K562 (cell line): ENCODE results near the gene HOXA5. TPM values are rescaled to one million over a fixed set of nuclear protein-coding genes. Genes with fewer than 3 reads are reported as not detected.

Experiments
- ATAC-seq: fragments of 200-7000 bp; cut with Tn5 transposase; 3 replicates; pipeline ENCODE4 v1.9.1; 2020; ENCODE audit warnings: moderate library complexity
- BruUV-seq: library from RNA; stranded (reverse); fragments of 400-500 nt; replicated peaks from 2 replicates; lab custom pipeline; 2021; lab: Mats Ljungman, UMichigan
- CTCF ChIA-PET: fragments of 300-600 bp; formaldehyde crosslinking; extraction: SDS; loops from one replicate; lab custom pipeline; 2021; ENCODE audit warnings: low intra/inter-chr PET ratio; lab: Yijun Ruan, JAX
- POLR2A ChIA-PET: fragments of 300-600, 350-650 bp; sonication (Branson Sonifier 250); formaldehyde crosslinking; extraction: SDS; loops from one replicate; lab custom pipeline; 2021; ENCODE audit warnings: antibody characterized with exemption, inconsistent platforms; lab: Yijun Ruan, JAX
- DNase-seq, 4 experiments: peaks; one replicate each; pipeline versions ENCODE4 v3.0.0 to v3.0.0-alpha.2; 2011 to 2018; ENCODE audit warnings: low spot score in 3 of 4, mixed read lengths in 3 of 4; ENCODE audit errors: extremely low read depth in 1 of 4
- FAIRE-seq: peaks from 2 replicates; lab custom pipeline; 2011; peaks lifted over from hg19 to GRCh38; lab: Jason Lieb, UNC
- H2AFZ ChIP-seq: 2 replicates; pipeline ENCODE4 v1.6.0; 2011; ENCODE audit warnings: low read depth, low read length, control low read depth, inconsistent platforms
- H3K27ac ChIP-seq: fragments of 200-600 bp; 3 replicates; pipeline ENCODE4 v1.8.0; 2011; ENCODE audit warnings: low read depth, mild to moderate bottlenecking, control low read depth, inconsistent platforms, low read length, moderate library complexity, mixed read lengths; ENCODE audit errors: extremely low read depth
- H3K27me3 ChIP-seq, 2 experiments: fragments of 300-600 bp in 1 of 2; 2 replicates in 1 of 2; 3 replicates in 1 of 2; pipeline versions ENCODE4 v1.6.0 to v1.8.0; 2011; ENCODE audit warnings: inconsistent platforms in 2 of 2, low read length in 2 of 2, mild to moderate bottlenecking in 1 of 2, mixed read lengths in 1 of 2, moderate library complexity in 1 of 2; ENCODE audit not compliant: control insufficient read depth in 2 of 2, insufficient read depth in 2 of 2
- H3K36me3 ChIP-seq: fragments of 300-600 bp; 3 replicates; pipeline ENCODE4 v1.8.0; 2011; ENCODE audit warnings: mild to moderate bottlenecking, low read length, inconsistent platforms; ENCODE audit not compliant: control insufficient read depth, insufficient read depth
- H3K4me1 ChIP-seq, 2 experiments: fragments of 200-600 bp in 1 of 2; replicated peaks in 1 of 2; 2 replicates in 1 of 2; 3 replicates in 1 of 2; pipeline versions ENCODE4 v1.5.1 to v1.8.0; 2011; ENCODE audit warnings: inconsistent platforms in 2 of 2, low read length in 2 of 2, mild to moderate bottlenecking in 1 of 2, mixed read lengths in 1 of 2, moderate library complexity in 1 of 2; ENCODE audit not compliant: control insufficient read depth in 2 of 2, insufficient read depth in 2 of 2
- H3K4me2 ChIP-seq: 2 replicates; pipeline ENCODE4 v1.6.1; 2011; ENCODE audit warnings: low read length, control low read depth, inconsistent platforms, mixed read lengths; ENCODE audit not compliant: insufficient read depth
- H3K4me3 ChIP-seq: fragments of 200-600 bp; sonication (generic), shearing (Covaris generic); 2 replicates; pipeline ENCODE4 v1.5.1; 2016; ENCODE audit warnings: control low read depth, inconsistent platforms
- H3K79me2 ChIP-seq: fragments of 200-600 bp; 3 replicates; pipeline ENCODE4 v1.8.0; 2011; ENCODE audit warnings: low read length, inconsistent platforms; ENCODE audit not compliant: control insufficient read depth, insufficient read depth
- H3K9ac ChIP-seq, 2 experiments: 2 replicates each; pipeline versions ENCODE4 v1.6.0 to v1.6.1; 2011; ENCODE audit warnings: low read depth in 2 of 2, low read length in 2 of 2, control low read depth in 1 of 2, inconsistent platforms in 1 of 2, mild to moderate bottlenecking in 1 of 2, mixed read lengths in 1 of 2; ENCODE audit not compliant: insufficient read depth in 1 of 2
- H3K9me1 ChIP-seq: one replicate; pipeline ENCODE4 v1.6.0; 2011; ENCODE audit warnings: inconsistent platforms, mild to moderate bottlenecking, low read length, moderate library complexity; ENCODE audit not compliant: control insufficient read depth, insufficient read depth
- H3K9me3 ChIP-seq: replicated peaks from 2 replicates; pipeline ENCODE4 v1.5.1; 2011; ENCODE audit warnings: low read depth, low read length, inconsistent platforms; ENCODE audit not compliant: control insufficient read depth, insufficient read depth
- H4K20me1 ChIP-seq: replicated peaks from 2 replicates; pipeline ENCODE4 v1.6.1; 2011; ENCODE audit warnings: low read length, inconsistent platforms, mixed read lengths; ENCODE audit not compliant: control insufficient read depth, insufficient read depth
- MEF2D ChIP-seq: conservative IDR thresholded peaks from 2 replicates; pipeline ENCODE4 v1.6.1; 2016; ENCODE audit warnings: low read depth, missing genetic modification characterization, missing compliant biosample characterization
- POLR2H ChIP-seq: IDR thresholded peaks from 2 replicates; pipeline ENCODE4 v1.6.1; 2016; ENCODE audit warnings: missing genetic modification characterization, low read depth, mild to moderate bottlenecking, control low read depth, missing compliant biosample characterization, moderate library complexity
- RAD51 ChIP-seq: fragments of 450-650 bp; IDR thresholded peaks from 2 replicates; pipeline ENCODE4 v1.7.1; 2016; ENCODE audit warnings: low read depth, mild to moderate bottlenecking, borderline replicate concordance
- ZNF143 ChIP-seq: sonication (generic); formaldehyde crosslinking; IDR thresholded peaks from 2 replicates; pipeline ENCODE4 v1.9.0; 2022; ENCODE audit warnings: mild to moderate bottlenecking, missing genetic modification reagents
- ZNF318 ChIP-seq, 2 experiments: fragments of 450-650 bp; IDR thresholded peaks; 2 replicates each; pipeline ENCODE4 v1.6.1; 2016; ENCODE audit warnings: mild to moderate bottlenecking in 2 of 2, borderline replicate concordance in 1 of 2, low read depth in 1 of 2, moderate library complexity in 1 of 2
- WGBS: fragments of 100-300 bp; shearing (Covaris generic); methylation state at CpG from one replicate; pipeline ENCODE4 v1.1.6; 2016; ENCODE audit warnings: low coverage, mixed read lengths; ENCODE audit not compliant: insufficient coverage; ENCODE audit errors: missing lambda C conversion rate; 5-methylcytosine and 5-hydroxymethylcytosine counted together
- in situ Hi-C: fragments of 300-500 bp; cut with MboI; formaldehyde crosslinking; loops from 4 replicates; pipeline ENCODE4 v1.15.0; 2018; ENCODE audit warnings: inconsistent platforms, mixed read lengths
- intact Hi-C: fragments of 100-400 bp; cut with micrococcal nuclease; formaldehyde crosslinking; loops from 2 replicates; pipeline ENCODE4 v1.14.2; 2022
- polyA plus RNA-seq, 8 experiments: library from polyadenylated mRNA; depleted of rRNA in 4 of 8; stranded (reverse) in 5 of 8; unstranded in 3 of 8; fragments of >200 nt; fragmentation: Nextera tagmentation in 2 of 8; fragmentation: Illumina TruSeq in 1 of 8; extraction: Ambion mirVana in 2 of 8; extraction: Trizol in 1 of 8; gene quantifications; 2 replicates each; pipeline versions ENCODE4 v1.2.1 to v1.2.3, GENCODE V29; 2011 to 2014; ENCODE audit warnings: inconsistent platforms in 1 of 8, missing spikeins in 1 of 8
- total RNA-seq, 7 experiments: library from RNA; depleted of rRNA in 6 of 7; stranded (reverse); fragments of >200 nt in 6 of 7; fragmentation: Illumina TruSeq in 2 of 7; extraction: Trizol in 2 of 7; gene quantifications; 2 replicates each; pipeline versions ENCODE4 v1.2.1 to v1.2.3, GENCODE V29; 2011 to 2021; ENCODE audit warnings: low replicate concordance in 1 of 7

HOXA5 gene
- total and polyA plus RNA-seq, 9 of the 15 experiments (the other 6 are each of a cell fraction or from before 2014, with no cell fraction given): 0.13 TPM; not detected in 8

DNA sequence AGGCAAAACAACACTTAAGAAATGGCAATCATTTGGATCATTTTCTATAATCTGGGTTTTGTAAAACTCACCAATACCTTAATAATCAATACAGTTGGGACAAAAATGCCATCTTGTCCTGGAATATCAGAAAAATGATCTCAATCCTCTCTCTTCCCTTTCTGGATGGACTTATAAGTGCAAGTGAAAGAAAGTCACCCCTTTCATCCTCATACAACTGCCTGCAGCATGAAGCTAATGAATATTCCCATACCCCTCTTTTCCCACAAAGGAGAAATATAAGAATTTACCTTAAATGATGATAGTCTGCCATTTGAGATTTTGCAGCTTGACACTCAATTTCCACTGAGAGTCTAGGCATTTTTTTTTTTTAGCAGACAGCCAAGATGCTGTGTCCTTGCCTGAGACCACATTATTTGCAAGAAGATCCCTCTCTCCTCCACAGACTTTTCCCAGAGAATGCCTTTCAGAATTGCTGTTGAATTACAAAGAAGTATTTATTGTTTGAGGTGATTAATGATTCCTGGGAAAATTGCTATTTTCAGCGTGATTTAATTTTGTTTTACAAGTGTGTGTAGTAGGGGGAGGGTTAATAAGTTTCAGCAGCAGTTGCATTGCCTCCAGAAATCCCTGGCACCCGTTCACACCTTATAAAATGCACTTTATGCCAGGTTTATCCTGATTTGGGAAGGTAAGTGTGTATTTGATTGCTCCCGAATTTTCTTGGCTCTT is 16.7 kb downstream of the HOXA5 start:
- no peaks in the 10 kb centered on the region for H3K79me2 ChIP-seq
- no peaks in the 10 kb centered on the region; the same call in none of the 2 replicates for H4K20me1 ChIP-seq
- H3K4me2 ChIP-seq: no peak overlapping the region
- TF ChIP-seq POLR2H (tag) (no peak), ZNF143 (CRISPR knock-in tag) (no peak), MEF2D (tag) (no peak), RAD51 (no peak), ZNF318 (IDR thresholded peaks at IDR 0.05; ENCODE audit: borderline replicate concordance in 1 of 2, low read depth in 1 of 2) (no peak)
- in situ Hi-C loops (loop anchor here (5.0 kb wide), 1 partner anchor 49 kb away; no protein-coding TSS in a partner anchor), intact Hi-C loops (no loop called here)
- no peak overlapping the region for H3K9ac ChIP-seq
- ChIA-PET POLR2A (interaction anchor here (0.6 kb wide), 2 partner anchors 9 to 21 kb away, joined by 3 to 4 read pairs; no protein-coding TSS in a partner anchor), CTCF (interaction anchor here (0.5 to 0.7 kb wide), 2 partner anchors 34 to 749 kb away, joined by 3 read pairs; no protein-coding TSS in a partner anchor)
- H3K27me3 ChIP-seq: peaks cover 20 to 57% of the 10 kb centered on the region in 2 experiments; a peak in 4 of 5 replicates
- FAIRE-seq (no peak), ATAC-seq (no peak), DNase-seq (no peak)
- H3K36me3 ChIP-seq: no peaks in the 10 kb centered on the region
- H3K9me1 ChIP-seq: no peaks in the 10 kb centered on the region
- no peak overlapping the region for H3K27ac ChIP-seq
- no peaks in the 10 kb centered on the region for H3K4me1 ChIP-seq
- no TSS peak for BruUV-seq
- no peaks in the 10 kb centered on the region for H3K9me3 ChIP-seq
- H2AFZ ChIP-seq: no peak overlapping the region
- no peak overlapping the region for H3K4me3 ChIP-seq
- WGBS: 0% methylated on average over 3 of the region's 3 CpGs
